IgD-negative memory B cell (primary cell): ENCODE data around the gene GNPDA1. TPM values are rescaled to one million over a fixed set of nuclear protein-coding genes. Genes with fewer than 3 reads are reported as not detected.
A peak's percentile ranks its signal among the peaks of the same experiment; 100 is the strongest.

Source experiments
- H3K27ac Mint-ChIP-seq, 3 donors: one replicate each; pipeline ENCODE4 v1.8.0; 2020 to 2022; ENCODE audit warnings: mild to moderate bottlenecking in 3 of 3, mixed read lengths in 3 of 3, moderate library complexity in 1 of 3
- H3K27me3 Mint-ChIP-seq: one replicate; pipeline ENCODE4 v1.8.0; 2021; ENCODE audit warnings: mixed read lengths
- H3K36me3 Mint-ChIP-seq: one replicate; pipeline ENCODE4 v1.8.0; 2020; ENCODE audit warnings: mild to moderate bottlenecking, mixed read lengths
- H3K4me1 Mint-ChIP-seq, 3 donors: one replicate each; pipeline ENCODE4 v1.8.0; 2020 to 2022; ENCODE audit warnings: mixed read lengths in 3 of 3, mild to moderate bottlenecking in 1 of 3
- H3K4me3 Mint-ChIP-seq, 4 donors: one replicate each; pipeline ENCODE4 v1.8.0; 2020 to 2022; ENCODE audit warnings: mild to moderate bottlenecking in 4 of 4, mixed read lengths in 4 of 4, moderate library complexity in 3 of 4
- H3K9me3 Mint-ChIP-seq, 3 donors: one replicate each; pipeline ENCODE4 v1.8.0; 2020 to 2021; ENCODE audit warnings: mixed read lengths in 3 of 3, mild to moderate bottlenecking in 1 of 3
- polyA plus RNA-seq: library from polyadenylated mRNA; unstranded; fragments of 300-500 nt; fragmentation: Illumina TruSeq; gene quantifications from one replicate; pipeline ENCODE4 v1.2.3, GENCODE V29; 2021

The GNPDA1 gene
- polyA plus RNA-seq, 1 donor from 2014 or later = 15.9 TPM

GRCh38 chr5:141989720-141990119, 23.1 kb downstream of the GNPDA1 start:
- peaks cover 2 to 5% (median 3%) of the 10 kb centered on the region in 3 donors for H3K4me1 Mint-ChIP-seq
- peaks cover 3% of the 10 kb centered on the region for H3K36me3 Mint-ChIP-seq
- H3K27ac Mint-ChIP-seq = no peak overlapping the region
- no peak overlapping the region for H3K4me3 Mint-ChIP-seq
- no peaks in the 10 kb centered on the region for H3K9me3 Mint-ChIP-seq
- H3K27me3 Mint-ChIP-seq = no peaks in the 10 kb centered on the region

- Mint-ChIP-seq H3K9me3 (no peaks in the 10 kb centered on the region), H3K27me3 (no peaks in the 10 kb centered on the region), H3K4me3 (no peak overlapping the region), H3K27ac (peak overlapping the region in 1 of 3 donors; percentile 6), H3K36me3 (peaks cover 5% of the 10 kb centered on the region), H3K4me1 (no peaks in the 10 kb centered on the region)
Observed at GRCh38 chr5:141986072-141986471, 26.8 kb downstream of the GNPDA1 start.

- H3K9me3 Mint-ChIP-seq = no peaks in the 10 kb centered on the region
- peaks cover 0 to 3% (median 2%) of the 10 kb centered on the region in 3 donors for H3K4me1 Mint-ChIP-seq
- H3K27ac Mint-ChIP-seq = no peak overlapping the region
- no peak overlapping the region for H3K4me3 Mint-ChIP-seq
- H3K27me3 Mint-ChIP-seq = no peaks in the 10 kb centered on the region
- peaks cover 5% of the 10 kb centered on the region for H3K36me3 Mint-ChIP-seq
Observed at GRCh38 chr5:141982626-141983025, 30.2 kb downstream of the GNPDA1 start.

- Mint-ChIP-seq H3K4me3 (no peak overlapping the region), H3K36me3 (peaks cover 7% of the 10 kb centered on the region)
Observed at GRCh38 chr5:141978389-141978788, 34.4 kb downstream of the GNPDA1 start.

GRCh38 chr5:141976176-141976575, 36.7 kb downstream of the GNPDA1 start:
- no peaks in the 10 kb centered on the region for H3K9me3 Mint-ChIP-seq
- H3K4me3 Mint-ChIP-seq = no peak overlapping the region
- H3K4me1 Mint-ChIP-seq = peaks cover 0 to 12% (median 2%) of the 10 kb centered on the region in 3 donors
- H3K27ac Mint-ChIP-seq = no peak overlapping the region
- H3K36me3 Mint-ChIP-seq = peaks cover 4% of the 10 kb centered on the region
- H3K27me3 Mint-ChIP-seq = no peaks in the 10 kb centered on the region

More at GRCh38 chr5:141978389-141978788, 34.4 kb downstream of the GNPDA1 start:
- no peaks in the 10 kb centered on the region for H3K27me3 Mint-ChIP-seq
- peaks cover 0 to 12% (median 2%) of the 10 kb centered on the region in 3 donors for H3K4me1 Mint-ChIP-seq
- no peaks in the 10 kb centered on the region for H3K9me3 Mint-ChIP-seq
- H3K27ac Mint-ChIP-seq = no peak overlapping the region

- H3K4me1 Mint-ChIP-seq = peaks cover 11 to 27% (median 16%) of the 10 kb centered on the region in 3 donors
- no peak overlapping the region for H3K27ac Mint-ChIP-seq
- H3K9me3 Mint-ChIP-seq = no peaks in the 10 kb centered on the region
- H3K4me3 Mint-ChIP-seq = no peak overlapping the region
- no peaks in the 10 kb centered on the region for H3K27me3 Mint-ChIP-seq
- peaks cover 4% of the 10 kb centered on the region for H3K36me3 Mint-ChIP-seq
Observed at GRCh38 chr5:141973871-141974595, 38.8 kb downstream of the GNPDA1 start.

GRCh38 chr5:141969783-141970771, 42.8 kb downstream of the GNPDA1 start:
- Mint-ChIP-seq H3K4me3 (peak overlapping the region; percentile 93 to 97 (median 97)), H3K9me3 (no peaks in the 10 kb centered on the region), H3K36me3 (peaks cover 2% of the 10 kb centered on the region), H3K4me1 (peaks cover 27 to 42% (median 38%) of the 10 kb centered on the region in 3 donors), H3K27me3 (no peaks in the 10 kb centered on the region), H3K27ac (peak overlapping the region; percentile 97 to 98 (median 98))

GRCh38 chr5:141968914-141969608, 43.8 kb downstream of the GNPDA1 start, which contains the start of gene RNF14:
TSS of gene RNF14 (plus strand) at chr5:141969105. CDS start at chr5:141973589, 4,484 bp downstream.
- no peaks in the 10 kb centered on the region for H3K27me3 Mint-ChIP-seq
- H3K4me3 Mint-ChIP-seq = peak within 1 kb of the TSS; percentile 93 to 97 (median 97)
- H3K4me1 Mint-ChIP-seq = peaks cover 27 to 38% (median 36%) of the 10 kb centered on the region in 3 donors
- no peaks in the 10 kb centered on the region for H3K9me3 Mint-ChIP-seq
- peak within 1 kb of the TSS; percentile 97 to 98 (median 98) for H3K27ac Mint-ChIP-seq
- peaks cover 2% of the 10 kb centered on the region for H3K36me3 Mint-ChIP-seq

- Mint-ChIP-seq H3K27me3 (no peaks in the 10 kb centered on the region), H3K9me3 (no peaks in the 10 kb centered on the region), H3K36me3 (no peaks in the 10 kb centered on the region), H3K4me3 (peak overlapping the region in 3 of 4 donors; percentile 14 to 97 (median 97)), H3K4me1 (peaks cover 27 to 38% (median 33%) of the 10 kb centered on the region in 3 donors), H3K27ac (peak overlapping the region in 2 of 3 donors; percentile 20 to 29)
Observed at GRCh38 chr5:141966963-141967333, 45.9 kb downstream of the GNPDA1 start.

- Mint-ChIP-seq H3K27me3 (no peaks in the 10 kb centered on the region), H3K36me3 (no peaks in the 10 kb centered on the region), H3K4me1 (peaks cover 27 to 38% (median 33%) of the 10 kb centered on the region in 3 donors), H3K4me3 (peak overlapping the region in 2 of 4 donors; percentile 14 to 97), H3K27ac (peak overlapping the region in 2 of 3 donors; percentile 20 to 29), H3K9me3 (no peaks in the 10 kb centered on the region)
Observed at GRCh38 chr5:141966275-141966962, 46.4 kb downstream of the GNPDA1 start.

GRCh38 chr5:141965071-141965470, 47.8 kb downstream of the GNPDA1 start:
- Mint-ChIP-seq H3K9me3 (no peaks in the 10 kb centered on the region), H3K4me1 (peaks cover 27 to 39% (median 32%) of the 10 kb centered on the region in 3 donors), H3K4me3 (no peak overlapping the region), H3K27ac (no peak overlapping the region), H3K36me3 (no peaks in the 10 kb centered on the region), H3K27me3 (no peaks in the 10 kb centered on the region)

GRCh38 chr5:141963701-141964100, 49.1 kb downstream of the GNPDA1 start:
- H3K4me1 Mint-ChIP-seq = peaks cover 22 to 25% (median 23%) of the 10 kb centered on the region in 3 donors
- no peak overlapping the region for H3K4me3 Mint-ChIP-seq
- no peak overlapping the region for H3K27ac Mint-ChIP-seq
- H3K27me3 Mint-ChIP-seq = no peaks in the 10 kb centered on the region
- no peaks in the 10 kb centered on the region for H3K9me3 Mint-ChIP-seq
- no peaks in the 10 kb centered on the region for H3K36me3 Mint-ChIP-seq

GRCh38 chr5:141961466-141961865, 51.4 kb downstream of the GNPDA1 start:
- H3K9me3 Mint-ChIP-seq = no peaks in the 10 kb centered on the region
- no peak overlapping the region for H3K4me3 Mint-ChIP-seq
- no peaks in the 10 kb centered on the region for H3K36me3 Mint-ChIP-seq
- no peak overlapping the region for H3K27ac Mint-ChIP-seq
- no peaks in the 10 kb centered on the region for H3K27me3 Mint-ChIP-seq
- H3K4me1 Mint-ChIP-seq = peaks cover 7 to 11% (median 10%) of the 10 kb centered on the region in 3 donors
